Ovary (tissue), 9 donors: ENCODE data around the gene HP1BP3. TPM values are rescaled to one million over a fixed set of nuclear protein-coding genes. Genes with fewer than 3 reads are reported as not detected.

Experiments used
- DNase-seq, 5 donors: peaks; one replicate each; pipeline ENCODE4 v3.0.0-alpha.2; 2019 to 2020
- H3K27ac ChIP-seq, 2 donors: fragments of 200-600 bp; one replicate each; pipeline versions ENCODE4 v1.5.1 to v1.8.0; 2019 to 2022
- H3K27me3 ChIP-seq: fragments of 200-600 bp; one replicate; pipeline ENCODE4 v1.8.0; 2022
- H3K36me3 ChIP-seq: fragments of 200-600 bp; sonication (generic); one replicate; pipeline ENCODE4 v1.5.1; 2019
- H3K4me1 ChIP-seq: one replicate; pipeline ENCODE4 v1.8.1; 2013; ENCODE audit warnings: mild to moderate bottlenecking, moderate library complexity; ENCODE audit not compliant: insufficient read depth
- H3K4me3 ChIP-seq: fragments of 200-600 bp; sonication (generic); one replicate; pipeline ENCODE4 v1.5.1; 2017
- H3K9me3 ChIP-seq, 2 donors: fragments of 200-600 bp in 1 of 2; sonication (generic) in 1 of 2; one replicate each; pipeline versions ENCODE4 v1.5.1 to v1.8.1; 2013 to 2019; ENCODE audit warnings: mild to moderate bottlenecking in 1 of 2, moderate library complexity in 1 of 2
- EP300 ChIP-seq: sonication (generic); formaldehyde crosslinking; IDR thresholded peaks from one replicate; pipeline ENCODE4 v1.6.1; 2017; ENCODE audit warnings: antibody characterized with exemption
- POLR2A ChIP-seq: fragments of 450-650 bp; IDR thresholded peaks from one replicate; pipeline ENCODE4 v1.6.1; 2017; ENCODE audit warnings: antibody characterized with exemption, mild to moderate bottlenecking, moderate library complexity
- WGBS, 3 donors: extraction: QIAGEN DNeasy Blood & Tissue Kit in 1 of 3; methylation state at CpG; one replicate each; pipeline versions ENCODE4 v1.1.5 to v1.1.7; 2013 to 2017; 5-methylcytosine and 5-hydroxymethylcytosine counted together
- intact Hi-C, 4 donors: fragments of 100-400 bp; cut with DNase I; formaldehyde crosslinking; loops; one replicate each; pipeline versions ENCODE4 v1.11.0 to v1.15.1; 2022 to 2023
- polyA plus RNA-seq, 2 donors: library from polyadenylated mRNA; stranded (reverse); fragments of 200-250 nt in 1 of 2; fragments of 350-450 nt in 1 of 2; fragmentation: Illumina TruSeq in 1 of 2; extraction: RNeasy Lipid Tissue Mini Kit (QIAGEN cat#74804) in 1 of 2; gene quantifications; one replicate each; pipeline ENCODE4 v1.2.3, GENCODE V29; 2013 to 2014
- total RNA-seq, 7 donors: library from RNA; depleted of rRNA in 2 of 7; stranded (reverse); fragments of >200 nt in 2 of 7; fragmentation: NEBNext Ultra II Directional in 3 of 7; extraction: Animal tissue kit (Norgen Biotek cat#: 25700) in 3 of 7; gene quantifications; one replicate each; pipeline versions ENCODE4 v1.1.0 to v1.2.4, GENCODE V29; 2016 to 2023
- TF ChIP-seq, protein P1 (sequence below), 3 donors: fragments of 450-650 bp in 2 of 3; fragments of 200-600 bp in 1 of 3; IDR thresholded peaks; one replicate each; pipeline versions ENCODE4 v1.5.1 to v1.8.0; 2016 to 2022; ENCODE audit warnings: antibody characterized with exemption in 3 of 3, mild to moderate bottlenecking in 1 of 3
- donor health status: DM: no; HTN: no; CAD: no; lungs with moderate emphysema.
- donor health status: DM: no; HTN: no; CAD: no.
- donor health status: Bipolar disorder and iron deficiency.
- donor health status: DM: yes; HTN: yes; CAD: no.
- donor health status: DM: no; HTN: no; CAD: no.
- donor health status: DM: yes; HTN: yes; CAD: no.

Gene HP1BP3
- total and polyA plus RNA-seq, 9 donors, result 162 to 302 (median 211) TPM

DNA sequence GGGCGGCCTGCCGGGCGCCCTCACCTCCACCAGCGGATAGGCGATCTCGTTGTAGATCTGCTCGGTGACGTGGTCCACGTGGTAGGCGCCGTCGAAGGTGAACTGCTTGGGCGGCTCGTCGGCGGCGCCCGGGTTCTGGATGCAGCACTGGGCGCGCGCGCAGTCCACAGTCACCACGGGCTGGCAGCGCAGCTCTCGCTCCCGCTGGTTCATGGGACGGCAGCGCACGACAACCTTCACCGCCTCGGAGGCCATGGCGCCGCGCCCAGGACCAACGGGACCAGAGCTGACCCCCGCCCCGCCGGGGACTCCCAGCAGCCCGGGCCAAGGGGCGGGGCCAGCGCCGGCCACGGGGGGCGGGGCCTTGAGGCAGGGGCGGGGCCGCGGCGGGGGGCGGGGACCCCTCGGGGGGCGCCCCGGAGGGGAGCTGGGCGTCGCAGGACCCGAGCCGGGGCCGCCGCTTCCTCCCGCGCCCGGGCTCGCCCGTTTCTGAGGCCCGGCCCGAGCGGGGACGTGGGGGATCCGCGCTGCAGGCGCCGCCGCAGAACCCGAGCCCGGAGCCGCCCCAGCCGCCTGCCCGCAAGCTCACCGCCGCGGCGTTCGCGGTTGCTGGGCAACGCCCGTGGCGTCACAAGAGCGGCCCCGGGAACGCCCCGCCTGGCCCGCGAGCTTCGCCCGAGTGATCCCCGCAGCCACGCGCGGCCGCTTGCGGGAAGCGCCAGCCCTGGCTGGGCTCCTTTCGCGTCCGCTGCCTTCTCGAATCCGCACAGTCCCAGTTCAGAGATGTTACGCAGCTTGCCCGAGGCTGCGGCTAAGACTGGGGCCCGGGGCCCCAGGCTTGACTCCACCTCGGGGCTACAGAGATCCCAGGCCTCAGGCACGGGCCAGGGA lies 69.4 kb downstream of the HP1BP3 start, which contains the start of gene KIF17:
KIF17 (minus strand) TSS at position 556 of the 891 bp plus-strand sequence; CDS start at position 255, 301 bp downstream.
- intact Hi-C loops, result no loop called here
- DNase-seq, result peak; percentile 78 to 89 (median 85)
- Histone ChIP-seq H3K36me3 (no peaks in the 10 kb centered on the region), H3K4me3 (peak within 1 kb of the TSS; percentile 35), H3K27ac (no peak within 1 kb of the TSS), H3K4me1 (no peaks in the 10 kb centered on the region), H3K27me3 (no peaks in the 10 kb centered on the region), H3K9me3 (no peaks in the 10 kb centered on the region)
- 2 to 3% (median 2%) methylated on average over 40 to 111 of the region's 112 CpGs for WGBS, 3 donors
- TF ChIP-seq, protein P1, sequence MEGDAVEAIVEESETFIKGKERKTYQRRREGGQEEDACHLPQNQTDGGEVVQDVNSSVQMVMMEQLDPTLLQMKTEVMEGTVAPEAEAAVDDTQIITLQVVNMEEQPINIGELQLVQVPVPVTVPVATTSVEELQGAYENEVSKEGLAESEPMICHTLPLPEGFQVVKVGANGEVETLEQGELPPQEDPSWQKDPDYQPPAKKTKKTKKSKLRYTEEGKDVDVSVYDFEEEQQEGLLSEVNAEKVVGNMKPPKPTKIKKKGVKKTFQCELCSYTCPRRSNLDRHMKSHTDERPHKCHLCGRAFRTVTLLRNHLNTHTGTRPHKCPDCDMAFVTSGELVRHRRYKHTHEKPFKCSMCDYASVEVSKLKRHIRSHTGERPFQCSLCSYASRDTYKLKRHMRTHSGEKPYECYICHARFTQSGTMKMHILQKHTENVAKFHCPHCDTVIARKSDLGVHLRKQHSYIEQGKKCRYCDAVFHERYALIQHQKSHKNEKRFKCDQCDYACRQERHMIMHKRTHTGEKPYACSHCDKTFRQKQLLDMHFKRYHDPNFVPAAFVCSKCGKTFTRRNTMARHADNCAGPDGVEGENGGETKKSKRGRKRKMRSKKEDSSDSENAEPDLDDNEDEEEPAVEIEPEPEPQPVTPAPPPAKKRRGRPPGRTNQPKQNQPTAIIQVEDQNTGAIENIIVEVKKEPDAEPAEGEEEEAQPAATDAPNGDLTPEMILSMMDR (IDR thresholded peaks at IDR 0.05), result no peak
- TF ChIP-seq POLR2A, result peak; percentile 25

DNA sequence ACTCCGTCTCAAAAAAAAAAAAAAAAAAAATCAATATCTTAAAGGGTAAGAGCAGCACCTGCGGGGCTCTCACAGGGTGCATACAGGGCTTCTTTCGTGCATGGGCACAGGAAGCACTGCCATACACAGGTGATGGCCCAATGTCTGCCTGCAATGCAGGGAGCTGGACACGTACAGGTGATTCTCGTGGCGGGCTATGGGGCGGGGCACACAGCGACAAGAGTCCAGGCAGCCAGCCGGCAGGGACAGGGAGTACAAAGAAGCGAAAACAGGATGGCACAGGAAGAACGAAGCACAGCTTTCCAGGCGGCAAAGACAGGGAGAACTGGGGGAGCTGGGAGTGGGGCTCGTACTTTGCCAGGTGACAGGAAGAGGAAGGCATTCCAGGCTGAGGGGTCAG lies 70.9 kb downstream of the HP1BP3 start:
- TF ChIP-seq POLR2A (no peak), EP300 (no peak)
- TF ChIP-seq, protein P1 (IDR thresholded peaks at IDR 0.05), result no peak
- no peak for DNase-seq
- intact Hi-C loops, result no loop called here
- Histone ChIP-seq H3K27me3 (no peaks in the 10 kb centered on the region), H3K27ac (no peak overlapping the region), H3K36me3 (no peaks in the 10 kb centered on the region), H3K4me1 (no peaks in the 10 kb centered on the region), H3K9me3 (no peaks in the 10 kb centered on the region), H3K4me3 (no peak overlapping the region)
- WGBS, 3 donors, result 85 to 89% (median 85%) methylated on average over 13 of the region's 13 CpGs

DNA sequence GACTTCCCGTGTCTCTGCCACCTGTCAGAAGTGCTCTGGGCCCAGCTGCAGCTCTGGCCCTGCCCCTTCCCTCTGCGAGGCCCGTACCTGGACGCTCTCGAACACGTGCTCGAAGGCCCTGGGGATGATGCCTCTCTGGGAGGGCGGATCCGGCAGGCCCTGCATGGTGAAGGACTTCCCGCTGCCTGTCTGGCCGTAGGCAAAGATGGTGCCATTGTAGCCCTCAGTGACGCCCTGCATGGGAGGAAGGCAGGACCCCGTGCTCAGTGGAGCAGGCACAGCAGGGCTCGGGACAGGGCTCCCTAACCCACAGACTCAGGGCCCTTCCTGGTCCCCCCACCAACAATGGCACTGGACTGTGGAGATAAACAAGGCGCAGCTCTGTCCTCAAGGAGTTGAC lies 71.7 kb downstream of the HP1BP3 start:
- intact Hi-C loops, result no loop called here

DNA sequence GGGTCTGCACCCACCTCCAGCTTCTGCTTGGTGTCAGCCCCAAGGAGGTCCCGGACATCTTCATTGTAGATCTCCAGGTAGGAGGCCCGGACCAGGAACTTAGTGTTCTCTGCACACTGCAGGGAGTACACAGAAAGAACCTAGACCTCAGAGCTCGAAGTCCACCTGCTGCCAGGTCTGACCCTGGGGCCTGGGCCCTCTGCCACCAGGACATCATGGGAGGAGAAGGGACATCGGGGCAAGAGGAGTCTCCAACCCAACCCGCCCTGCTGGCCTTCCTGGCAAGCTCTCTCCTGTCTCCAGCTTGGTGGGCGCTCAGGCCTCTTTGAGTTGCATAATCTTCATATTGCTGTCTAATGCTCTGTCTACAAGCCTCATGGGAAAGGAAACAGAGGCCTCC lies 73.7 kb downstream of the HP1BP3 start:
- Histone ChIP-seq H3K4me1 (no peaks in the 10 kb centered on the region), H3K4me3 (no peak overlapping the region), H3K27me3 (no peaks in the 10 kb centered on the region), H3K27ac (no peak overlapping the region), H3K36me3 (no peaks in the 10 kb centered on the region), H3K9me3 (no peaks in the 10 kb centered on the region)
- TF ChIP-seq, protein P1 (IDR thresholded peaks at IDR 0.05), result no peak
- TF ChIP-seq POLR2A, result no peak
- no peak for TF ChIP-seq EP300
- intact Hi-C loops, result no loop called here
- 88 to 93% (median 91%) methylated on average over 6 of the region's 6 CpGs for WGBS, 3 donors
- no peak for DNase-seq

More for the DNA sequence above, 71.7 kb downstream of the HP1BP3 start:
- DNase-seq, result no peak
- TF ChIP-seq, protein P1 (IDR thresholded peaks at IDR 0.05), result no peak
- TF ChIP-seq POLR2A (no peak), EP300 (no peak)
- Histone ChIP-seq H3K4me3 (no peak overlapping the region), H3K4me1 (no peaks in the 10 kb centered on the region), H3K36me3 (no peaks in the 10 kb centered on the region), H3K27ac (no peak overlapping the region), H3K9me3 (no peaks in the 10 kb centered on the region), H3K27me3 (no peaks in the 10 kb centered on the region)
- WGBS, 3 donors, result 87 to 89% (median 89%) methylated on average over 15 of the region's 15 CpGs
